Measurements from ENCODE around the gene ECE1. TPM values are rescaled to one million over a fixed set of nuclear protein-coding genes. Genes with fewer than 3 reads are reported as not detected.

Gene ECE1
- total and polyA plus RNA-seq, 9 of the 15 experiments (the other 6 are each of a cell fraction or from before 2014, with no cell fraction given), result 0.56 to 34.8 (median 11.0) TPM

GRCh38 chr1:21246905-21247642, 43.2 kb downstream of the ECE1 start:
- intact Hi-C loops (cut with micrococcal nuclease), result no loop called here
- Histone ChIP-seq H4K20me1 (replicated peaks; ENCODE audit: control insufficient read depth, insufficient read depth, low read length) (peaks cover 3% of the 10 kb centered on the region), H3K27me3 (ENCODE audit: control insufficient read depth in 2 of 2, insufficient read depth in 2 of 2, low read length in 2 of 2) (no peaks in the 10 kb centered on the region), H3K4me2 (ENCODE audit: insufficient read depth, low read length) (no peak overlapping the region), H3K36me3 (ENCODE audit: control insufficient read depth, insufficient read depth, low read length) (peaks cover 14% of the 10 kb centered on the region), H2AFZ (ENCODE audit: low read depth, low read length) (no peak overlapping the region), H3K4me3 (no peak overlapping the region), H3K9ac (ENCODE audit: insufficient read depth in 1 of 2, low read depth in 2 of 2, low read length in 2 of 2) (no peak overlapping the region), H3K79me2 (ENCODE audit: control insufficient read depth, insufficient read depth, low read length) (no peaks in the 10 kb centered on the region), H3K4me1 (replicated peaks in 1 of 2; ENCODE audit: control insufficient read depth in 2 of 2, insufficient read depth in 2 of 2, low read length in 2 of 2) (no peaks in the 10 kb centered on the region), H3K27ac (ENCODE audit: extremely low read depth, low read depth, low read length) (no peak overlapping the region), H3K9me1 (ENCODE audit: control insufficient read depth, insufficient read depth, low read length) (peaks cover 4% of the 10 kb centered on the region), H3K9me3 (replicated peaks; ENCODE audit: control insufficient read depth, insufficient read depth, low read depth, low read length) (no peaks in the 10 kb centered on the region)
- ChIA-PET POLR2A (interaction anchor here (0.8 to 1.2 kb wide), 3 partner anchors 9 to 23 kb away, joined by 3 to 5 read pairs (median 3); no protein-coding TSS in a partner anchor), CTCF (ENCODE audit: low intra/inter-chr PET ratio) (no interaction called here)
- TSS peak; percentile 28 for BruUV-seq (replicated peaks)
- no peak for TF ChIP-seq TRIM28 (IDR thresholded peaks at IDR 0.05)
- TF ChIP-seq RBM15 (IDR thresholded peaks at IDR 0.05; ENCODE audit: insufficient read depth, low read length), result no peak
- TF ChIP-seq, protein P1, sequence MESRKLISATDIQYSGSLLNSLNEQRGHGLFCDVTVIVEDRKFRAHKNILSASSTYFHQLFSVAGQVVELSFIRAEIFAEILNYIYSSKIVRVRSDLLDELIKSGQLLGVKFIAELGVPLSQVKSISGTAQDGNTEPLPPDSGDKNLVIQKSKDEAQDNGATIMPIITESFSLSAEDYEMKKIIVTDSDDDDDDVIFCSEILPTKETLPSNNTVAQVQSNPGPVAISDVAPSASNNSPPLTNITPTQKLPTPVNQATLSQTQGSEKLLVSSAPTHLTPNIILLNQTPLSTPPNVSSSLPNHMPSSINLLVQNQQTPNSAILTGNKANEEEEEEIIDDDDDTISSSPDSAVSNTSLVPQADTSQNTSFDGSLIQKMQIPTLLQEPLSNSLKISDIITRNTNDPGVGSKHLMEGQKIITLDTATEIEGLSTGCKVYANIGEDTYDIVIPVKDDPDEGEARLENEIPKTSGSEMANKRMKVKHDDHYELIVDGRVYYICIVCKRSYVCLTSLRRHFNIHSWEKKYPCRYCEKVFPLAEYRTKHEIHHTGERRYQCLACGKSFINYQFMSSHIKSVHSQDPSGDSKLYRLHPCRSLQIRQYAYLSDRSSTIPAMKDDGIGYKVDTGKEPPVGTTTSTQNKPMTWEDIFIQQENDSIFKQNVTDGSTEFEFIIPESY (CRISPR knock-in tag; IDR thresholded peaks at IDR 0.05), result peak; percentile 26; the same call in 1 of the 2 replicates
- in situ Hi-C loops (cut with MboI), result no loop called here
- DNase-seq (ENCODE audit: extremely low read depth in 1 of 4, low spot score in 3 of 4), result no peak
- 75% methylated on average over 20 of the region's 20 CpGs for WGBS (ENCODE audit: insufficient coverage, low coverage, missing lambda C conversion rate)
- no peak for ATAC-seq
- no peak for FAIRE-seq
